Measurements from ENCODE around the gene ARL8A.

ARL8A gene

DNA sequence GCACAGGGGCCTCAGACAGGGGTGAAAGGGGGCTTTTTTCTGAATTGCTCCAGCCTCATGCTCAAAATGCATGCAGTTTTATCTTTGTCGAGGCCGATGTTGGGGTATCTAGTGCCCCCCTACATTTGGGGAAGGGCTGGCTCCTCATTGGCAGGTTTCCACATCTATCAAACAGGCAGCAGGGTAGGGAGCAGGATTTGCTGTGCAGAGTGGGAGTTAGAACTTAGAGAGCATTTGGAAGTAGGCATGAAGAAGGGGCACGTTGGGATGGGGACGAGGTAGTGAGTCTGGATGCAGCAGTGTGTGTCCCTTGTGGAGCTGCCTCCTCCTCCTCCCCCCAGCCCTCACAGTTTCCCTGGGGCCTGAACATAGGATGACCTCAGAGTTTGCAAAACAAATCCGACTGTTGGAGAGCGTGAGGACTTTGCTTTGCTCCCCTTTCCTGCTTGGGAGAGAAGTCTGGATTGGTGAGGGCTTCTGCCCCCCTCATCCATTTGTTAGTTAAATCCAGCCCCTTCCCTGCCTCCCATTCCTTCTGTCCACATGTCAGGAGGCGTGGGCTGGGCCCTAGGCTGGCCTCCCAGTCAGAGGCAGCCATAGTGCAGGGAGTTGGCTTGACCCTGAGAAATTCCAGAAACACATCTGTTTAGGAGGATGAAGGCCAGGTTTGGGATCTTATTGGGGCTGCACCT is 58.7 kb downstream of the ARL8A start:
- peak in 44 of 58 donors; percentile 7 to 80 (median 50) for DNase-seq

DNA sequence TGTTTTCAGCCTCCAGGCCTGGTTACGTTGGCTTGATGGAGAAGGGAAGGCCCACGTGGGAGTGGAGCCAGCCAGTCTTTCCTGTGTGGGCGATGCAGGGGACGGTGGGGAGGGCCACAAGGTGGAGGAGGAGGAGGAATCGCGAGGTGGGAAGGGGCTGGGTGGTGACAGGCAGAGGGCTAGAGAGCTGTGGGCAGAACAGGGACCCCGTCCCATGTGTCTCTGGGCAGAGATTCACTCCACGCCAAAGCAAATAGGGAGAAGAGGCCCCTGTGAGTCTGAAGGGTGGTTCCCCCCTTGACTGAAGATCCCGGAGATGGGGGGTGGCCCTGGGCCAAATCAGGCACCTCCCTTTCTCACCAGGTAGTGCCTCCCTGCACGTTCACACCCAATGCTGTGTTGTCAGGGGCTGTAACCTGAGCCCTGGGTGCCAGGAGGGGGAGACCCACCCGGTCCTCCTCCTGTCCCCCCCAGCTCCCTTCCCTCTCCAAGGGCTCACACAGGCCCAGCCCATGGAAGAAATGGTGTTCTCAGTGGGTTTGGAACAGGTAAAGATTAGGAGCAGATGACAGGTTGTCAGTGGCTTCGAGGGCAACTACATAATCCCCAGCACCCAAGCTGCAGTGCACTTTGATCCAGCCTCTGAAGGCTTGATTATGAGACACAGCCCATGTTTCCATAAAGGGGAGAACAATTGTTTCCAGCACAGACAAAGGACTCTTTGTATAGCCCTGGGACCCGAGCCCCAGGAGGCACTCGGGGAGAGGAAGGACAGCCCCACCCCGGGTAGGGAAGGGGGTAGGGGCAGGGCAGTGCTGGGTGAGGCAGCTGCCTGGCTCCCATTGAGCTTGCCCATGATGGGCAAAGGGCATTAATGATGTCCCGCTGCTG is 59.5 kb downstream of the ARL8A start:
- DNase-seq, result peak in 52 of 58 donors; percentile 18 to 95 (median 75)

All from anterior cingulate cortex (tissue), 58 donors.